GM21619 (cell line): ENCODE results near the gene LRRK1.

Experiments used
- ATAC-seq: cut with Tn5 transposase; IDR thresholded peaks from one replicate; pipeline ENCODE4 v1.9.1; 2021; ENCODE audit not compliant: unreplicated experiment

LRRK1 gene

GRCh38 chr15:101020451-101020850 is 101.3 kb downstream of the LRRK1 start:
- no peak for ATAC-seq

GRCh38 chr15:101020945-101021344 is 101.8 kb downstream of the LRRK1 start:
- ATAC-seq = no peak

GRCh38 chr15:101022306-101022705 is 103.1 kb downstream of the LRRK1 start:
- no peak for ATAC-seq

- no peak for ATAC-seq
These were observed 103.7 kb downstream of the LRRK1 start for GRCh38 chr15:101022876-101023275.

GRCh38 chr15:101023501-101024072 is 104.4 kb downstream of the LRRK1 start:
- ATAC-seq = no peak

- ATAC-seq = no peak
These were observed 105.0 kb downstream of the LRRK1 start for GRCh38 chr15:101024073-101024695.

GRCh38 chr15:101024706-101025500 is 105.7 kb downstream of the LRRK1 start:
- ATAC-seq = no peak

GRCh38 chr15:101025501-101025885 is 106.3 kb downstream of the LRRK1 start:
- ATAC-seq = no peak

- no peak for ATAC-seq
These were observed 106.9 kb downstream of the LRRK1 start for GRCh38 chr15:101025896-101026631.

- no peak for ATAC-seq
These were observed 107.6 kb downstream of the LRRK1 start for GRCh38 chr15:101026656-101027272.

GRCh38 chr15:101027273-101027901 is 108.2 kb downstream of the LRRK1 start:
- ATAC-seq = no peak

GRCh38 chr15:101027920-101028319 is 108.8 kb downstream of the LRRK1 start:
- no peak for ATAC-seq

- ATAC-seq = no peak
These were observed 109.2 kb downstream of the LRRK1 start for GRCh38 chr15:101028321-101028720.

- ATAC-seq = no peak
These were observed 109.7 kb downstream of the LRRK1 start for GRCh38 chr15:101028772-101029438.

GRCh38 chr15:101029971-101030661 is 111.0 kb downstream of the LRRK1 start:
- no peak for ATAC-seq

GRCh38 chr15:101031213-101031612 is 112.1 kb downstream of the LRRK1 start:
- no peak for ATAC-seq

- no peak for ATAC-seq
These were observed 114.6 kb downstream of the LRRK1 start for GRCh38 chr15:101033801-101034200.

GRCh38 chr15:101035611-101036010 is 116.5 kb downstream of the LRRK1 start:
- ATAC-seq = no peak

- no peak for ATAC-seq
These were observed 117.0 kb downstream of the LRRK1 start for GRCh38 chr15:101036189-101036588.
